GM18517 (cell line): ENCODE results near the gene AKAP10.
"Not testable (repeated sequence)": the region's sequence is repeated elsewhere in the genome, so short reads cannot be mapped to it uniquely, and the experiment has no call there.

Source experiments
- ATAC-seq: cut with Tn5 transposase; IDR thresholded peaks from one replicate; pipeline ENCODE4 v1.9.1; 2021; ENCODE audit warnings: mild to moderate bottlenecking, moderate library complexity; ENCODE audit not compliant: unreplicated experiment

Gene AKAP10, protein sequence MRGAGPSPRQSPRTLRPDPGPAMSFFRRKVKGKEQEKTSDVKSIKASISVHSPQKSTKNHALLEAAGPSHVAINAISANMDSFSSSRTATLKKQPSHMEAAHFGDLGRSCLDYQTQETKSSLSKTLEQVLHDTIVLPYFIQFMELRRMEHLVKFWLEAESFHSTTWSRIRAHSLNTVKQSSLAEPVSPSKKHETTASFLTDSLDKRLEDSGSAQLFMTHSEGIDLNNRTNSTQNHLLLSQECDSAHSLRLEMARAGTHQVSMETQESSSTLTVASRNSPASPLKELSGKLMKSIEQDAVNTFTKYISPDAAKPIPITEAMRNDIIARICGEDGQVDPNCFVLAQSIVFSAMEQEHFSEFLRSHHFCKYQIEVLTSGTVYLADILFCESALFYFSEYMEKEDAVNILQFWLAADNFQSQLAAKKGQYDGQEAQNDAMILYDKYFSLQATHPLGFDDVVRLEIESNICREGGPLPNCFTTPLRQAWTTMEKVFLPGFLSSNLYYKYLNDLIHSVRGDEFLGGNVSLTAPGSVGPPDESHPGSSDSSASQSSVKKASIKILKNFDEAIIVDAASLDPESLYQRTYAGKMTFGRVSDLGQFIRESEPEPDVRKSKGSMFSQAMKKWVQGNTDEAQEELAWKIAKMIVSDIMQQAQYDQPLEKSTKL

DNA sequence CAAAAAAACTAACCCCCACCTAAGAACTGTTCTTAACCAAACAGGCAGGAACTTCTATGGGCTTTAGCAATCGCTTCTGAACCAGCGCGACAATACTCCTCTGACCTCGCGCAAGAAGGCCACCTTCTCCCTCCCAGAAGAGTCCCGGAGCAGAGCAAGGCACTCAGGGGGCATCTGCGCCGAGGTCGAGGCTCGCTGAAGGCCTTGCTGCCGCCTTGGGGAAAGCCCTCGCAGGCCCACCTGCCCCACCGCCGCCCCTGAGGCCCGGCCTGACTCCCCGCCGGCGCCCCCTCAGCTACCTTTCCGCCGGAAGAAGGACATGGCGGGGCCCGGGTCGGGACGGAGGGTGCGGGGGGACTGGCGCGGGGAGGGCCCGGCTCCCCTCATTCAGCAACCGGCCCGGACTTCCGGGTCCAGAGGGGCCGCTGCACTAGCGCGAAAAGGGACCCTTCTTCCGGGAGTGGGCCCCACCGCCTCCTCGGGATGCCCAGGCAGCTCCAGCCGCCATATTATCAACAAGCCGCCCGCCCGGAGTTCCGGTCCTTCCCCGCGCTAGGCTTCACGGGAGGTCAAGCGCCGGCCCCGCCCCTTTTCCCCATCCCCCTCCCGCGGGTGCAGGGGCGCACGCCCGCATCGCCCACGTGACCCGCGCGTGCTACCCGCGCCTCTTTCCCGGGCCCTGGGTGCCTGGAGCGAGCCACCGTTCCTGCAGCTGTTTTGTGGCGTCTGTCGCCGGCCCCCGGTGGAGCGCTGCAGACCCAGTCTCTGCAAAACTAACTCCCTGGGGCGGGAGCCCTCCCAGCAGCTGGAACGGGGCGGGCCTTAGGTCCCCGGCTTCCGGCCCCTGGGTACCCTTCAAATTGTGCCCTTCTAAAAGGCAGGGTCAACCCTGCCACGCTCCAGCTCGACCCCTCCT is at the start of gene AKAP10:
Gene AKAP10 (minus strand): TSS at position 536 of the 916 bp plus-strand sequence. CDS start 149 bp downstream, at position 387.
- ATAC-seq: peak; percentile 74

DNA sequence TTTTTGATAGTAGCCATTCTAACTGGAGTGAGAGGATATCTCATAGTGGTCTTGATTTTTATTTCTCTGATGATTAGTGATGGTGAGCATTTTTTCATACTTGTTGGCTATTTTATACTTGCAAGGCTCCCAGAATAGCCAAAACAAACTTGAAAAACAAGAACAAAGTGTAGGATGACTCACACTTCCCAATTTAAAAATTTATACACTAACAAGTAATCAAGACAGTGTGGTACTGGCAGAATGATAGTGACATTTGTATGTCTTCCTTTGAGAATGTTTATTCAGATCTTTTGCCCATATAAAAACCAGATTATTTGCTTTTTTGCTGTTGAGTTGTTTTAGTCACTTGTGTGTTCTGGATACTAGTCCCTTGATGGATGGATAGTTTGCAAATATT is 49.3 kb upstream of the AKAP10 start:
- no peak for ATAC-seq

DNA sequence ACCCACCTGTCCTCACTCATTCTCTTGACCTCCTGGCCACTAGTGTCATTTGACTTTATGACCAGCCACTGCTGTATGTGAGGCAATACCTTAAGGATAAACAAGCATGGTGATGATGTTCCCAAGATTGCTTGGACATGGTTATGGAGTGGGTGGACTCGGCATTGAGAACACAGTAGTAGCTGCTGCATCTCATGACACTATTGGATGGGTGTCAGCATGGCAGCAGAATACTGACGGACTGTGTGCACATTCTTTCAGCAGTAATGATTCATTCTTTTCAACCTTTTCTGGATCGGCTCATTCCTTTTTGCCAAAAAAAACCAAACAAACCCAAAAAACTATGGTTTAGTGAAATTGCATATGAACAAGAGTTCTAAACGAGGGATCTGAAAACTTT is 45.1 kb upstream of the AKAP10 start:
- ATAC-seq: no peak

DNA sequence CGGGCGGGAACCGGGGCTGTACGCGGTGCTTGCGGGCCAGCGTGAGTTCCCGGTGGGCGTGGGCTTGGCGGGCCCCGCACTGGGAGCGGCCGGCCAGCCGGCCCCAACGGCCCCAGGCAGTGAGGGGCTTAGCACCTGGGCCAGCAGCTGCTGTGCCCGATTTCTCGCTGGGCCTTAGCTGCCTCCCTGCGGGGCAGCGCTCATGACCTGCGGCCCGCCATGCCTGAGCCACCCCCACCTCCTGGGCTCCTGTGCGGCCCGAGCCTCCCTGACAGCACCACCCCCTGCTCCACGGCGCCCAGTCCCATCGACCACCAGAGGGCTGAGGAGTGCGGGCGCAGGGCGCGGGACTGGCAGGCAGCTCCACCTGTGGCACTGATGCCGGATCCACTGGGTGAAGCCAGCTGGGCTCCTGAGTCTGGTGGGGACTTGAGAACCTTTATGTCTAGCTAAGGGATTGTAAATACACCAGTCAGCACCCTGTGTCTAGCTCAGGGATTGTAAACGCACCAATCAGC is 38.9 kb upstream of the AKAP10 start:
- not testable (repeated sequence) for ATAC-seq

DNA sequence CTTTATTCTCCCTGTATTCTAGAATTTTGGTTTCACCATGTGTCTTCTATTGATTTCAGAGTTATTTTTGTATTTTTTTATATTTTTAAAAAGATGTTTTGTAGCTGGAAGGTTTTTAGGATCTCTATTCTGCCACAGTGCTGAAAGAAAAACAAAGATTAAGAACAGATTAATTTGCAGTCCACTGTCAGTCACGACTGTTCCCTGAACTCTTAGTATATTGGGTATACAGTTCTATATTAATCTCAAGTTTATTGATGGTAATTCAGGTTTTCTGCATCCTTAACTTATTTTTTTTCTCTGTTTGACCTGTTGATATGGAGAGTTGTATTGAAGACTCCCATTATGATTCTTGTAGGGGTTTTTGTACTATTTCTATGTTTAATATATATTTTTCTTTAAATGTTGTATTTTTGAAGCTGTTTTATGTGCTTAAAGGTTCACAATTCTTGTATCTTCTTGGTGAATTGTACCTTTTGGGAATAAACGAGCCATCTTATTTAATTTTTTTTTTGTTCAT is 34.4 kb upstream of the AKAP10 start:
- no peak for ATAC-seq

DNA sequence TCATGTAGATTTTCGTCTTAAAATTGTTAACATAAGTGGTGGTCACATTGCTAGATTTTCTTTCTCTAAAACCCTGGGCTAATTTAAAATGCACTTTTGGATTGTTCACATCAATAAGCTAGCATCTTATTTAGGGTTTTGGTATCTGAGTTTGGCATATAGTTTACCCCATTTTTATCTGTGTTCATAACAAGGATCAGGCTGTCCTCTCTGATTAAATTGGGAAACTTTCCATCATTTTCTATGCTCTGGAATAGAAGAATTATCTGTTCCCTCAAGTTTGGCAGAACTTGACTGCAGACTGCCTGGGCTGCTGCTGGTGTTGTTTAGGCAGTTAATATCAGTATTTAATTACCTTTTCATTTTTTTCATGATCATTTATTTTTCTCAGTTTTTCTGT is 33.3 kb upstream of the AKAP10 start:
- ATAC-seq: no peak

DNA sequence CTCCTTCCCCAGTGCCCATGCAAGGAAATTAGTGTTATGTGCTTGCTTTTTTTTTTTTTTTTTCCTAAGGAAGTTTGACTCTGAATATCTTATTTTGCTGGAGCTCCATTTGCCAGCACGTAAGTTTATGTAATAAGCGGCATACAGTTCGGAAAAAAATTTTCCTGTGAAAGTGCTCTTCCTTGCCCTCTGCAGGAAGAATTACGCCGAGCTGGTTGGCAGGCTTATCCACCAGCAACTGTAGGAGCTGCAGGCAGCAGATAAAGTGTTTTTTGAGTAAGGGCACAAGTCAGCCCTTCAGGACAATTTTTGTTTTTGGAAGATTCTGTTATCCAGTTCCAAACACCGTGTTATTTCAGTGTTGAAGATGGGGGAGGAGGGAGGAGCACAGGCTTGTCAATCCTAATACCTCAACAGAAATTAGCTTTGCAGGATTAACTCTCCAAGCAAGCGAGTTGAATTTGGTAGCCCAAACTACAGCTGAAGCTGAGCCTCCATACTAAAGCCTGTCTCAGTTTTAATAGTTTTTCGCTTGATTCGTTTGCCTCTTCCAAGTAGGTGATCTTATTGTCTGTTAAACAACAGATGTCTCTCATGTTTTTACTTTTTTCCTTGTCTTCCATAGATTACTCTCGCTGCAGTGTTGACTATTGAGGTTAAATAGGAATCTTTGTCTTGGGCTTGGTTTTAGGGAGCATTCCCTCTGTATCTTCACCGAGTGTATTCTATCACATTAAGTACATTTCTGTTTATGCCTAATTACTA is 32.7 kb upstream of the AKAP10 start:
- peak; percentile 13 for ATAC-seq

DNA sequence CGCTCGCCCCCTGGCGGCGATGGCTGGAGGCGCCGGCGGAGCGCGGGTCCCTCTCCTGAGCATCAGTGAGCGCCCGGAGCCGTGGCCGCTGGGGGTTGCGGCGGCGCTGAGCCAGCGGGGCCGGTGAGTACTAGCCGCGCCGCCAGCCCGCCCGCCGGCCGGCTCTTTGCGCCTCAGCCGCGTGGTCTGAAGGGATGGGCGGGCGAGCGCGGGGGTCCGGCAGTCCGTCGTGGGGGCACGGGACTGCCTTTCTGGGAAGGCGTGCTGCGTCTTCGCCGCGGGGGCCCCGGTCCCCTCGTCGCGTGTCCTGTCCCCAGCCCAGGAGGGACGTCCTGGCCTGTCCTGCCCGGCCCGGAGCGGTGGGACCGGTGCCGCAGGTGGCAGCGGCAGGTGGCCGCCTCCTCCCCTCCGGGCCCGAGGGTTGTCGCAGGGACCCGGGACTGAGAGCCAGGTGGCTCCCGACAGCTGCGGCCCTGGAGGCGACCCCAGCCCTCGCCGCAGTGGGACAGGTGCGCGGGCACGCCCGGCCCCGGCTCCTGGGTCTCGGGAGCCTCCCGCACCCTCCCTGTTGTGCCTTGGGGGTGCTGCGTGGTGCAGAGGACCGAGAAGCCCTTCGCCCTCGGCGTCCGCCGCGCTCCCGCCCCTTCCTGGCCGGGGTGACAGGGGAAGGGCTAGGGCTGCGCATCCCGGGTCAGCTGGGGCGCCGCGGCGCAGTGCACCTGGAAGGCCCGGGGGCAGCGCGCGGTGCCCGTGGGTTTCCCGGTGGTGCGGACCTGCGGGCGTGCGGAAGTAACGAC is 31.9 kb upstream of the AKAP10 start, which contains the start of gene SPECC1:
Gene SPECC1 (plus strand): TSS at position 58 of the 797 bp plus-strand sequence. CDS start 87,293 bp downstream, outside the sequence.
- ATAC-seq: peak; percentile 76

DNA sequence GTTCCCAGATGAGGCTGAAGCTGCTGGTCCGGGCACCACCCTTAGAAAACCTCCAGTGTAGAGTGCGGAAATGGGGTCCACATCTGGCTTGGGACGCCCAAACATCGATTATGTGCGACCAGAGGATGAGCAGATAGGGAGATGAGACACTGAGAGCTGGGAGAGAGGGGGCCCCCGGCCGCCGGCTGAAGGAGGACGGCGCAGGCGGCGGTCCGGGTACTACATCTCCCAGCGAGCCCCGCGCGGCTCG is 31.3 kb upstream of the AKAP10 start:
- no peak for ATAC-seq

DNA sequence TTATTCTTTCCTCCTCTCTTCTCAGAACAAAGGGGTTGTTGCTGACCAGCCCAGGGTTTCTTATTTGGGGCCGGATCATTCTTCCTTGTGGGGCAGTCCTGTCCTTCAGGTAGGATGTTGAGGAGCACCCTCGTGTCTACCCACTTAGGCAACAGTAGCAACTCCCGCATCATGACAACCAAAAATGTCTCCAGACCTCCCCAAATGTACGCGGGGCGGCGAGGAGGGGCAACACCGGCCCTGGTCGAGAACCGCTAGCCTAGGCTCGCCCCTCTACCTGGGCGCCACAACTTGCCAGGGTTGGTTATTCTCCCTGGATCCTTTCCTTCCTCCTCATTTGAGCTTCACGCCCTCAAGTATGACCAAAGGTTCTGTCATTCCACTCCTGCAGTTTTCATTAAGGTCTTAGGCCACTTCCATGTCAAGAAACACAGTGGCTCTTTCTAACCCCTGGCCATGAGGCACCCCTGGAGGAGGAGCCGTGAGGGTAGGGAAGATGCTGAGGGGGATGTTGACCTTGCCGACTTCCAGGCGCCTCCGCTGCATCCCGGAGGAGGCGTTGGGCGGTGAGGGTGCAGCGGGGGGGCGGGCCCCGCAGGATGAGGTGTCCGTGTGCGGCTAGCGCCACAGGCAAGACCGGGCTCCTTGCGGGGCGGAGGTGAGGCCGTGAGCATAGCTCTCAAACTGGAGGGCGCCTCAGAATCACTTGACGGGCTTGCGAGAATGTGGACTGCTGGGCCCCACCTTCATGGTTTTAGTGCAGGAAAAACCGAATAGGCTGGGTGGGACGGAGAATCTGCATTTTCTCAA is 30.8 kb upstream of the AKAP10 start:
- no peak for ATAC-seq

DNA sequence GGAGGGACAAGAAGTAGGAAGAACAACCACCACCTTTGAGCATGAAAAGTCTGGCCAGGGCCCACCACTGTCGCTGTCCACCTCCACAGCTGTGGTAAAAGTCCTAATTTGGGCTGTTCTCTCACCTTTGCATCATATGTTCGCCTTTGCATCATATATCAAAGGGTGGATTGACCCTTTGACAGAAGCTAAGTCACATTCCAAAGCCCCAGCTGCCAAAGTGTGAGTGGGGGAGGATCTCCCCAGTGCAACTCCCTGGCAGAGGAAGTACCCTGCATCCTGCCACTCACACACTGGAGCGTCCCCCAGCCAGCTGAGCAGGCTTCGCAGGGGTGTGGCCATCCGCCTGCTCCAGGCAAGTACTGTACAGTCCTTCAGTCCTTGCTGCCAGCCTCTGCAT is 18.9 kb upstream of the AKAP10 start:
- ATAC-seq: no peak

DNA sequence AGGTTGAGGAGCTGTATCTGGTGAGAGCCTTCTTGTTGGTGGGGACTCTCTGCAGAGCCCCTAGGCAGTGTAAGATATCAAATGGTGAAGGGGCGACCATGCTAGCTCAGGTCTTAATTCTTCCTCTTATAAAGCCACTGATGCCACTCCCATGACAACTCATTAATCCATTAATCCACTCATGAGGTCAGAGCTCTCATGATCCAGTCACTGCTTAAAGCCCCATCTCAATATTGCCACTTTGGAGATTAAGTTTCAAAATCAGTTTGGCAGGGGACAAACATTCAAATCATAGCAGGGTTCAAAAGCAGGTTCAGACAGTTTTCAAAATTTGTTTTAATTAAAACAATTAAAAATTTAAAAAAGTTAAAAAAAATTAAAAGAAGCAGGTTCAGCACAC is 18.5 kb upstream of the AKAP10 start:
- no peak for ATAC-seq

DNA sequence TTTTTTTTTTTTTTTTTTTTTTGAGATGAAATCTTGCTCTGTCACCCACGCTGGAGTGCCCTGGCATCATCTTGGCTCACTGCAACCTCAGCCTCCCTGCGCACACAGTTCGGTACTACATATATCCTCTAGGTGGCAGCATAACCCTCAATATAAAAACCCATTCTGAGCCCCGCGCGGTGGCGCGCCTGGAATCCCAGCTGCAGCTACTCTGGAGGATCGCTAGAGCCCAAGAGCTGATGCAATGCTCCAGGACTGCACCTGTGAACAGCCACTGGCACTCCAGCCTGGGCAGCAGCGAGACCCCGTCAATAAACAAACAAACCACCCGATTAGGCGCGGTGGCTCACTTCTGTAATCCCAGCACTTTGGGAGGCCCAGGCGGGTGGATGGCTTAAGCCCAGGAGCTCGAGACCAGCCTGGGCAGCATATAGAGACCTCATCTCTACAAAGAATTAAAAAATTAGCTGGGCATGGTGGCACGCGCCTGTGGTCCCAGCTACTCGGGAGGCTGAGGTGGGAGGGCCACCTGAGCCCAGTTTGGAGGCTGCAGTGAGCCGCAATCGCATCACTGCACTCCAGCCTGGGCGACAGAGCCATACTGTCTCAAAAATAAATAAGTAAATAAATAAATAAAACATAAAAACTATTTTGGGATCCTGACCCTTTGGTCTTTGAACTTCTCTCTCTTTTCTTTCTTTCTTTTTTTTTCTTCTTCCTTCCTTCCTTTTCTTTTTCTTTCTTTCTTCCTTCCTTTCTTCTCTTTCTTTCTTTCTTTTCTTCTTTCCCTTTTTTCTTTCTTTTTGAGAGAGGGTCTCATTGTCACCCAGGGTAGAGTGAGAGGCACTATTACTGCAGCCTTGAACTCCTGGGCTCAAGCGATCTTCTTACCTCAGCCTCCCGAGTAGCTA is 15.4 kb upstream of the AKAP10 start:
- ATAC-seq: peak; percentile 86

DNA sequence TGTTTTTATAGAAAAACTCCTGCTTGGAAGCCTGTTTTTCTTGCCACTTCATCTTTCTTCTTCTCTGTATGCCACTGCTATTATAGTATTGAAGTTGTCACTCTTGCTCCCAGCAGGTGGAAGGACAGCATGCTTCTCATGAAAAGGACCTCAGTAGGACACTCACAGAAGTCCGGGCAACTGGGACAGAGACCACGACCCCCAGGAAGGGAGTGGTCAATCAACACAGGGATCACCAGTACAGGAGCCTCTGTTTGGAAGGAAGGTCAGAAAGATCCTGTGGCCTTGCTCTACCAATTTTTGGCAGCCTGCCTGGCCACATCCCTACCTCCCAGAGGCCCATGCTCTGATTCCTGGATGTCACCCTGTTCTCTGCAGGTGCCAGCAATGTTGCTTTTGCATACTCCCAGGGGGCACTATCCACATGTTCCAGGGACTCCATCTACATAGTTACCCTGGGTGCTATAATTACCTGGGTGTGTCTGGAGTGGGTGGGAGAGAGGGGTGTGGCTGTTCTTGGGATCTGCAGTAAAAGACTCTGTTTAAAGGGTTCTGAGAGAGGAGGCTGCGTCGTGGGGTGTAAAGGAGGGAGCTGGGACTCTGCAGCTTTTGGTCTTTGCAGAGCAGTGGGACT is 13.7 kb upstream of the AKAP10 start:
- no peak for ATAC-seq

DNA sequence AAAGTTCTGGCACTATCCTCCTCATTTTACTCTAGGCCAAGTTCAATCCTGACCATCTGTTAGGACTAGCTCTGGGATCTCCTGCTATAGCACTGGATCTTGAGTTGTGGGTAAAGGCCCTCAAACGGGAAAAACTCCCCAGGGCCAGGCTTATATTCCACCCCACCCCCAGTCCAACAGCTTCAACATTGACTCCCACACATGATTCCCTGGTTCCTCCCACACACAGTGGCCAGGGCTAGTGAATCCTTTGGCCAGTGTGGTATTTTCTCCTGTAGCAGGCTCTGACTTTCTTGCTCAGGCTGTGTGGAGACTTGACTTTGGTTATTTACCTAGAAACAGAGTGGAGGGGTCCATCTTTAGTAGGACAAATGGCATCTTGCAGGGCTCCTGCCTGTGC is 10.3 kb upstream of the AKAP10 start:
- ATAC-seq: no peak

DNA sequence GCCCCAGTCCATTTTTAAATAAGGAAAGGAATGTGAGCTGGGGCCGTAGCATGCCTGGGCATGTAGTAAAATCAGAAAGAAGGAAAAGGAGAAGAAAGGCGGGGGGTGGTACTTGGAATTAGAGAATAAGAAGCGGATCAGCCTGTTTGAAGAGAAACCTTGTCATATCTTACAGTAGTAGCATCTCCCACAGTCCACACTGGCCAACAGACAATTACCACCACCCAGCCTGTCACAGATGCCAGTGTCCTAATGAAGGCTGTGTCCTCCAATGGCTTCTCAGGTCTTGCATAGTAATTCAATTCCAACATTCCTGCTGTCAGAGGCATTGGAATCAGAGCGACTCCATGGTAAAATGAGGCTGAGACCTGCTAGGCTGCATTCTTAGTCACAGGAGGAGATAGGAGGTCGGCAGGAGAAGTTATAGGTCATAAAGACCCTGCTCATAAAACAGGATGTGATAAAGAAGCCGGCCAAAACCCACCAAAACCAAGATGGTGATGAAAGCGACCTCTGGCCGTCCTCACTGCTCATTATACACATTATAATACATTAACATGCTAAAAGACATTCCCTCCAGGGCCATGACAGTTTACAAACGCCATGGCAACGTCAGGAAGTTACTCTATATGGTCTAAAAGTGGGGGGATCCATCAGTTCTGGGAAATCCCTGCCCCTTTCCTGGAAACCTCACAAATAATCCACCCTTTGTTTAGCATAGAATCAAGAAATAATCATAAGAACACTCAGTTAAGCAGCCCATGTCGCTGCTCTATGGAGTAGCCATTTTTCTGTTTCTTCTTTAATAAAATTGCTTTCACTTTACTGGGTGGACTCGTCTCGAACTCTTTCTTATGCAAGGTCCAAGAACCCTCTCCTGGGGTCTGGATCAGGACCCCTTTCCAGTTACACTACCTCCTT is 9.6 kb upstream of the AKAP10 start:
- ATAC-seq: no peak
